ENCODE measurements around the gene NMB.

Gene NMB

GRCh38 chr15:84638103-84638502 lies 19.9 kb downstream of the NMB start:
- Histone ChIP-seq H3K27me3 (replicated peaks; ENCODE audit: control insufficient read depth, insufficient read depth, low read length) (no peaks in the 10 kb centered on the region), H3K4me1 (ENCODE audit: control insufficient read depth, insufficient read depth, low read length) (peaks cover 25% of the 10 kb centered on the region), H3K9me3 (ENCODE audit: control insufficient read depth, low read length) (no peaks in the 10 kb centered on the region), H3K36me3 (ENCODE audit: control insufficient read depth, insufficient read depth, low read length, severe bottlenecking) (peaks cover 52% of the 10 kb centered on the region), H3K9ac (ENCODE audit: low read length) (peak overlapping the region; percentile 52), H3K4me3 (ENCODE audit: low read length) (no peak overlapping the region)
- DNase-seq (ENCODE audit: low read depth) = peak; percentile 24

- peaks cover 40% of the 10 kb centered on the region for H3K4me1 ChIP-seq (ENCODE audit: control insufficient read depth, insufficient read depth, low read length)
- peaks cover 14% of the 10 kb centered on the region for H3K36me3 ChIP-seq (ENCODE audit: control insufficient read depth, insufficient read depth, low read length, severe bottlenecking)
- H3K4me3 ChIP-seq (ENCODE audit: low read length) = peak overlapping the region; percentile 88
- H3K27me3 ChIP-seq (replicated peaks; ENCODE audit: control insufficient read depth, insufficient read depth, low read length) = no peaks in the 10 kb centered on the region
- DNase-seq (ENCODE audit: low read depth) = peak; percentile 14
- H3K9ac ChIP-seq (ENCODE audit: low read length) = peak overlapping the region; percentile 93
- no peaks in the 10 kb centered on the region for H3K9me3 ChIP-seq (ENCODE audit: control insufficient read depth, low read length)
These were observed 23.7 kb downstream of the NMB start for GRCh38 chr15:84634228-84634837.

GRCh38 chr15:84633311-84634227 lies 24.4 kb downstream of the NMB start:
- Histone ChIP-seq H3K4me3 (ENCODE audit: low read length) (peak overlapping the region; percentile 88), H3K27me3 (replicated peaks; ENCODE audit: control insufficient read depth, insufficient read depth, low read length) (no peaks in the 10 kb centered on the region), H3K36me3 (ENCODE audit: control insufficient read depth, insufficient read depth, low read length, severe bottlenecking) (peaks cover 6% of the 10 kb centered on the region), H3K4me1 (ENCODE audit: control insufficient read depth, insufficient read depth, low read length) (peaks cover 40% of the 10 kb centered on the region), H3K9me3 (ENCODE audit: control insufficient read depth, low read length) (no peaks in the 10 kb centered on the region), H3K9ac (ENCODE audit: low read length) (peak overlapping the region; percentile 93)
- DNase-seq (ENCODE audit: low read depth) = peak; percentile 86

- peak; percentile 16 for DNase-seq (ENCODE audit: low read depth)
- Histone ChIP-seq H3K27me3 (replicated peaks; ENCODE audit: control insufficient read depth, insufficient read depth, low read length) (no peaks in the 10 kb centered on the region), H3K4me3 (ENCODE audit: low read length) (peak overlapping the region; percentile 88), H3K4me1 (ENCODE audit: control insufficient read depth, insufficient read depth, low read length) (peaks cover 26% of the 10 kb centered on the region), H3K9ac (ENCODE audit: low read length) (peak overlapping the region; percentile 93), H3K9me3 (ENCODE audit: control insufficient read depth, low read length) (no peaks in the 10 kb centered on the region), H3K36me3 (ENCODE audit: control insufficient read depth, insufficient read depth, low read length, severe bottlenecking) (no peaks in the 10 kb centered on the region)
These were observed 26.2 kb downstream of the NMB start for GRCh38 chr15:84631706-84632272.

GRCh38 chr15:84629033-84629432 lies 29.0 kb downstream of the NMB start:
- Histone ChIP-seq H3K4me3 (ENCODE audit: low read length) (no peak overlapping the region), H3K9ac (ENCODE audit: low read length) (no peak overlapping the region), H3K9me3 (ENCODE audit: control insufficient read depth, low read length) (no peaks in the 10 kb centered on the region), H3K36me3 (ENCODE audit: control insufficient read depth, insufficient read depth, low read length, severe bottlenecking) (no peaks in the 10 kb centered on the region), H3K27me3 (replicated peaks; ENCODE audit: control insufficient read depth, insufficient read depth, low read length) (no peaks in the 10 kb centered on the region), H3K4me1 (ENCODE audit: control insufficient read depth, insufficient read depth, low read length) (peaks cover 27% of the 10 kb centered on the region)
- DNase-seq (ENCODE audit: low read depth) = no peak

- H3K9ac ChIP-seq (ENCODE audit: low read length) = no peak overlapping the region
- H3K4me1 ChIP-seq (ENCODE audit: control insufficient read depth, insufficient read depth, low read length) = peaks cover 12% of the 10 kb centered on the region
- DNase-seq (ENCODE audit: low read depth) = no peak
- H3K9me3 ChIP-seq (ENCODE audit: control insufficient read depth, low read length) = peaks cover 28% of the 10 kb centered on the region
- no peaks in the 10 kb centered on the region for H3K27me3 ChIP-seq (replicated peaks; ENCODE audit: control insufficient read depth, insufficient read depth, low read length)
- H3K4me3 ChIP-seq (ENCODE audit: low read length) = no peak overlapping the region
- peaks cover 27% of the 10 kb centered on the region for H3K36me3 ChIP-seq (ENCODE audit: control insufficient read depth, insufficient read depth, low read length, severe bottlenecking)
These were observed 32.9 kb downstream of the NMB start for GRCh38 chr15:84625123-84625522.

- Histone ChIP-seq H3K9ac (ENCODE audit: low read length) (no peak overlapping the region), H3K36me3 (ENCODE audit: control insufficient read depth, insufficient read depth, low read length, severe bottlenecking) (peaks cover 27% of the 10 kb centered on the region), H3K27me3 (replicated peaks; ENCODE audit: control insufficient read depth, insufficient read depth, low read length) (no peaks in the 10 kb centered on the region), H3K4me1 (ENCODE audit: control insufficient read depth, insufficient read depth, low read length) (peaks cover 12% of the 10 kb centered on the region), H3K4me3 (ENCODE audit: low read length) (no peak overlapping the region), H3K9me3 (ENCODE audit: control insufficient read depth, low read length) (peaks cover 31% of the 10 kb centered on the region)
- no peak for DNase-seq (ENCODE audit: low read depth)
These were observed 33.6 kb downstream of the NMB start for GRCh38 chr15:84624359-84624758.

- H3K9me3 ChIP-seq (ENCODE audit: control insufficient read depth, low read length) = peaks cover 31% of the 10 kb centered on the region
- H3K9ac ChIP-seq (ENCODE audit: low read length) = no peak overlapping the region
- peaks cover 12% of the 10 kb centered on the region for H3K4me1 ChIP-seq (ENCODE audit: control insufficient read depth, insufficient read depth, low read length)
- H3K27me3 ChIP-seq (replicated peaks; ENCODE audit: control insufficient read depth, insufficient read depth, low read length) = no peaks in the 10 kb centered on the region
- H3K36me3 ChIP-seq (ENCODE audit: control insufficient read depth, insufficient read depth, low read length, severe bottlenecking) = peaks cover 27% of the 10 kb centered on the region
- H3K4me3 ChIP-seq (ENCODE audit: low read length) = peak overlapping the region; percentile 53
- no peak for DNase-seq (ENCODE audit: low read depth)
These were observed 36.5 kb downstream of the NMB start for GRCh38 chr15:84621358-84621979.

- peaks cover 27% of the 10 kb centered on the region for H3K36me3 ChIP-seq (ENCODE audit: control insufficient read depth, insufficient read depth, low read length, severe bottlenecking)
- DNase-seq (ENCODE audit: low read depth) = no peak
- H3K9me3 ChIP-seq (ENCODE audit: control insufficient read depth, low read length) = peaks cover 31% of the 10 kb centered on the region
- no peaks in the 10 kb centered on the region for H3K27me3 ChIP-seq (replicated peaks; ENCODE audit: control insufficient read depth, insufficient read depth, low read length)
- peaks cover 12% of the 10 kb centered on the region for H3K4me1 ChIP-seq (ENCODE audit: control insufficient read depth, insufficient read depth, low read length)
- H3K4me3 ChIP-seq (ENCODE audit: low read length) = peak overlapping the region; percentile 53
- H3K9ac ChIP-seq (ENCODE audit: low read length) = no peak overlapping the region
These were observed 37.4 kb downstream of the NMB start for GRCh38 chr15:84620626-84621025.

- no peak overlapping the region for H3K9ac ChIP-seq (ENCODE audit: low read length)
- H3K4me1 ChIP-seq (ENCODE audit: control insufficient read depth, insufficient read depth, low read length) = no peaks in the 10 kb centered on the region
- H3K9me3 ChIP-seq (ENCODE audit: control insufficient read depth, low read length) = peaks cover 15% of the 10 kb centered on the region
- no peaks in the 10 kb centered on the region for H3K27me3 ChIP-seq (replicated peaks; ENCODE audit: control insufficient read depth, insufficient read depth, low read length)
- peaks cover 11% of the 10 kb centered on the region for H3K36me3 ChIP-seq (ENCODE audit: control insufficient read depth, insufficient read depth, low read length, severe bottlenecking)
- DNase-seq (ENCODE audit: low read depth) = no peak
- H3K4me3 ChIP-seq (ENCODE audit: low read length) = no peak overlapping the region
These were observed 41.8 kb downstream of the NMB start for GRCh38 chr15:84616235-84616634.

GRCh38 chr15:84611631-84612030 lies 46.4 kb downstream of the NMB start:
- Histone ChIP-seq H3K4me1 (ENCODE audit: control insufficient read depth, insufficient read depth, low read length) (no peaks in the 10 kb centered on the region), H3K9ac (ENCODE audit: low read length) (no peak overlapping the region), H3K9me3 (ENCODE audit: control insufficient read depth, low read length) (no peaks in the 10 kb centered on the region), H3K4me3 (ENCODE audit: low read length) (no peak overlapping the region), H3K27me3 (replicated peaks; ENCODE audit: control insufficient read depth, insufficient read depth, low read length) (no peaks in the 10 kb centered on the region), H3K36me3 (ENCODE audit: control insufficient read depth, insufficient read depth, low read length, severe bottlenecking) (no peaks in the 10 kb centered on the region)
- DNase-seq (ENCODE audit: low read depth) = peak; percentile 21

Measured in adipocyte (in vitro differentiated cells).